ENCODE data around the gene ALDH16A1.
"Not testable (repeated sequence)": the region's sequence is repeated elsewhere in the genome, so short reads cannot be mapped to it uniquely, and the experiment has no call there.

The ALDH16A1 gene

GRCh38 chr19:49441210-49441959, 11.6 kb upstream of the ALDH16A1 start, which contains the start of gene SLC17A7:
SLC17A7 (minus strand) TSS chr19:49441527; CDS start chr19:49441379, 148 bp downstream.
- peak; percentile 25 for DNase-seq (ENCODE audit: low spot score)

- DNase-seq (ENCODE audit: low spot score): no peak
Measured at GRCh38 chr19:49441960-49442350, 11.1 kb upstream of the ALDH16A1 start.

- no peak for DNase-seq (ENCODE audit: low spot score)
Measured at GRCh38 chr19:49442354-49442753, 10.7 kb upstream of the ALDH16A1 start.

GRCh38 chr19:49442771-49443365, 10.2 kb upstream of the ALDH16A1 start:
- DNase-seq (ENCODE audit: low spot score): peak; percentile 41

GRCh38 chr19:49443366-49444099, 9.5 kb upstream of the ALDH16A1 start:
- peak; percentile 92 for DNase-seq (ENCODE audit: low spot score)

- not testable (repeated sequence) for DNase-seq (ENCODE audit: low spot score)
Measured at GRCh38 chr19:49444100-49444700, 8.8 kb upstream of the ALDH16A1 start.

- no peak for DNase-seq (ENCODE audit: low spot score)
Measured at GRCh38 chr19:49445997-49446396, 7.0 kb upstream of the ALDH16A1 start.

- DNase-seq (ENCODE audit: low spot score): no peak
Measured at GRCh38 chr19:49447485-49448431, 5.3 kb upstream of the ALDH16A1 start.

GRCh38 chr19:49448432-49448786, 4.6 kb upstream of the ALDH16A1 start:
- no peak for DNase-seq (ENCODE audit: low spot score)

- no peak for DNase-seq (ENCODE audit: low spot score)
Measured at GRCh38 chr19:49450405-49450804, 2.6 kb upstream of the ALDH16A1 start.

- DNase-seq (ENCODE audit: low spot score): peak; percentile 98
Measured at GRCh38 chr19:49451430-49452181, 1.4 kb upstream of the ALDH16A1 start, which contains the start of gene PIH1D1. PIH1D1 (minus strand) TSS chr19:49451814; CDS start chr19:49451574, 240 bp downstream.

- DNase-seq (ENCODE audit: low spot score): no peak
Measured at GRCh38 chr19:49453757-49454240, 774 bp downstream of the ALDH16A1 start.

GRCh38 chr19:49455773-49456172, 2.7 kb downstream of the ALDH16A1 start:
- DNase-seq (ENCODE audit: low spot score): no peak

GRCh38 chr19:49456326-49456725, 3.3 kb downstream of the ALDH16A1 start:
- no peak for DNase-seq (ENCODE audit: low spot score)

GRCh38 chr19:49458567-49458903, 5.5 kb downstream of the ALDH16A1 start:
- DNase-seq (ENCODE audit: low spot score): no peak

GRCh38 chr19:49459388-49459787, 6.4 kb downstream of the ALDH16A1 start:
- DNase-seq (ENCODE audit: low spot score): no peak

- DNase-seq (ENCODE audit: low spot score): not testable (repeated sequence)
Measured at GRCh38 chr19:49461130-49461529, 8.1 kb downstream of the ALDH16A1 start.

- DNase-seq (ENCODE audit: low spot score): no peak
Measured at GRCh38 chr19:49461656-49462055, 8.6 kb downstream of the ALDH16A1 start.

- DNase-seq (ENCODE audit: low spot score): no peak
Measured at GRCh38 chr19:49462492-49462891, 9.5 kb downstream of the ALDH16A1 start.

GRCh38 chr19:49463960-49464740, 11.1 kb downstream of the ALDH16A1 start:
- DNase-seq (ENCODE audit: low spot score): no peak

Measured in CD4-positive, alpha-beta T cell treated with Interleukin-15 for 4 hours (primary cell).